Stomach (tissue), 9 donors: Measurements from ENCODE around the gene PMEPA1. TPM values are rescaled to one million over a fixed set of nuclear protein-coding genes. Genes with fewer than 3 reads are reported as not detected.
A peak's percentile ranks its signal among the peaks of the same experiment; 100 is the strongest.

ENCODE experiments used
- DNase-seq, 2 donors: peaks; one replicate each; pipeline versions ENCODE4 v3.0.0 to v3.0.0-alpha.2; 2013 to 2019
- H3K27ac ChIP-seq, 5 donors: fragments of 200-600 bp in 4 of 5; sonication (generic) in 4 of 5; one replicate each; pipeline ENCODE4 v1.5.1; 2013 to 2019; ENCODE audit warnings: mild to moderate bottlenecking in 1 of 5, moderate library complexity in 1 of 5
- H3K27me3 ChIP-seq, 3 donors: fragments of 200-600 bp; sonication (generic); one replicate each; pipeline ENCODE4 v1.5.1; 2017 to 2019; ENCODE audit warnings: mixed run types in 1 of 3
- H3K36me3 ChIP-seq, 4 donors: fragments of 200-600 bp; sonication (generic); 1 replicate in 3 of 4; 2 replicates in 1 of 4; pipeline ENCODE4 v1.5.1; 2016 to 2019
- H3K4me1 ChIP-seq, 4 donors: fragments of 200-600 bp; sonication (generic); one replicate each; pipeline ENCODE4 v1.5.1; 2016 to 2019
- H3K4me3 ChIP-seq, 4 donors: fragments of 200-600 bp; sonication (generic) in 3 of 4; one replicate each; pipeline ENCODE4 v1.5.1; 2016 to 2019; ENCODE audit warnings: mild to moderate bottlenecking in 1 of 4
- H3K9me3 ChIP-seq, 4 donors: fragments of 200-600 bp; sonication (generic); one replicate each; pipeline ENCODE4 v1.5.1; 2016 to 2019
- CTCF ChIP-seq, 7 experiments: fragments of 450-650 bp in 4 of 7; fragments of 200-600 bp in 3 of 7; sonication (generic) in 3 of 7; IDR thresholded peaks; one replicate each; pipeline ENCODE4 v1.5.1; 2016 to 2019; ENCODE audit warnings: antibody characterized with exemption in 7 of 7, control low read depth in 2 of 7, mild to moderate bottlenecking in 1 of 7
- EP300 ChIP-seq: sonication (generic); formaldehyde crosslinking; IDR thresholded peaks from one replicate; pipeline ENCODE4 v1.6.1; 2017; ENCODE audit warnings: antibody characterized with exemption
- POLR2A ChIP-seq, 4 donors: fragments of 450-650 bp; IDR thresholded peaks; one replicate each; pipeline ENCODE4 v1.6.1; 2016; ENCODE audit warnings: antibody characterized with exemption in 4 of 4, control low read depth in 2 of 4, mild to moderate bottlenecking in 1 of 4, moderate library complexity in 1 of 4
- POLR2AphosphoS5 ChIP-seq, 3 donors: sonication (generic); formaldehyde crosslinking; IDR thresholded peaks; one replicate each; pipeline ENCODE4 v1.6.1; 2016; ENCODE audit warnings: antibody characterized with exemption in 3 of 3
- whole genome bisulfite sequencing, 5 donors: extraction: QIAGEN DNeasy Blood & Tissue Kit in 3 of 5; methylation state at CpG; one replicate each; pipeline versions ENCODE4 v1.1.5 to v1.1.7; 2013 to 2018; 5-methylcytosine and 5-hydroxymethylcytosine counted together
- intact Hi-C: fragments of 100-400 bp; cut with DNase I; formaldehyde crosslinking; loops from one replicate; pipeline ENCODE4 v1.15.1; 2023; ENCODE audit warnings: low total_unique reads
- polyA plus RNA-seq, 3 donors: library from polyadenylated mRNA; stranded (reverse); fragments of 200-250 nt; gene quantifications; one replicate each; pipeline ENCODE4 v1.2.3, GENCODE V29; 2013
- total RNA-seq, 5 donors: library from RNA; depleted of rRNA; stranded (reverse); fragments of >200 nt; gene quantifications; one replicate each; pipeline versions ENCODE4 v1.1.0 to v1.2.3, GENCODE V29; 2014 to 2016
- donor health status: healthy with polysubstance abuse.
- donor health status: Bipolar disorder and iron deficiency.
- donor health status: healthy.

PMEPA1 gene
- total and polyA plus RNA-seq, 8 donors, result 5.3 to 17.2 (median 8.0) TPM; not detected in 1

- H3K36me3 ChIP-seq, result no peaks in the 10 kb centered on the region
- peak overlapping the region in 2 of 5 donors; percentile 93 for H3K27ac ChIP-seq
- H3K4me1 ChIP-seq, result peaks cover 27 to 77% (median 52%) of the 10 kb centered on the region in 4 donors
- H3K9me3 ChIP-seq, result no peaks in the 10 kb centered on the region
- DNase-seq, result no peak
- WGBS, 5 donors, result 60 to 72% (median 65%) methylated on average over 7 of the region's 7 CpGs
- TF ChIP-seq EP300 (no peak), POLR2AphosphoS5 (IDR thresholded peaks at IDR 0.05) (no peak), CTCF (IDR thresholded peaks at IDR 0.05) (no peak), POLR2A (IDR thresholded peaks at IDR 0.05) (no peak)
- intact Hi-C loops, result no loop called here
- H3K27me3 ChIP-seq, result no peaks in the 10 kb centered on the region
- H3K4me3 ChIP-seq, result no peak overlapping the region
Measured at GRCh38 chr20:57711826-57712225, 2.0 kb upstream of the PMEPA1 start.

GRCh38 chr20:57711311-57711712 is 1.5 kb upstream of the PMEPA1 start:
- intact Hi-C loops, result no loop called here
- peak overlapping the region; percentile 3 to 93 (median 93) for H3K27ac ChIP-seq

GRCh38 chr20:57710841-57711240 is 1.0 kb upstream of the PMEPA1 start:
- DNase-seq, result peak in 1 of 2 donors; percentile 33
- Histone ChIP-seq H3K27ac (peak overlapping the region in 4 of 5 donors; percentile 93), H3K4me1 (peaks cover 27 to 71% (median 49%) of the 10 kb centered on the region in 4 donors), H3K4me3 (peak overlapping the region; percentile 58 to 78 (median 72)), H3K36me3 (no peaks in the 10 kb centered on the region), H3K27me3 (no peaks in the 10 kb centered on the region), H3K9me3 (no peaks in the 10 kb centered on the region)
- WGBS, 5 donors, result 12 to 38% (median 16%) methylated on average over 6 of the region's 6 CpGs
- TF ChIP-seq POLR2A (IDR thresholded peaks at IDR 0.05), result no peak
- no peak for TF ChIP-seq EP300
- TF ChIP-seq CTCF (IDR thresholded peaks at IDR 0.05), result no peak
- intact Hi-C loops, result no loop called here

More at GRCh38 chr20:57711311-57711712, 1.5 kb upstream of the PMEPA1 start:
- no peak for TF ChIP-seq POLR2A (IDR thresholded peaks at IDR 0.05)
- no peak for TF ChIP-seq POLR2AphosphoS5 (IDR thresholded peaks at IDR 0.05)
- no peak for TF ChIP-seq EP300
- TF ChIP-seq CTCF (IDR thresholded peaks at IDR 0.05), result no peak
- no peaks in the 10 kb centered on the region for H3K27me3 ChIP-seq
- peak in 1 of 2 donors; percentile 25 for DNase-seq
- H3K36me3 ChIP-seq, result no peaks in the 10 kb centered on the region
- no peaks in the 10 kb centered on the region for H3K9me3 ChIP-seq
- H3K4me1 ChIP-seq, result peaks cover 27 to 72% (median 50%) of the 10 kb centered on the region in 4 donors
- WGBS, 5 donors, result 63 to 79% (median 71%) methylated on average over 6 to 8 of the region's 8 CpGs
- H3K4me3 ChIP-seq, result peak overlapping the region in 1 of 4 donors; percentile 78

- no peaks in the 10 kb centered on the region for H3K27me3 ChIP-seq
- 2 to 5% (median 3%) methylated on average over 13 to 108 of the region's 108 CpGs for WGBS, 5 donors
- intact Hi-C loops, result no loop called here
Measured at GRCh38 chr20:57708694-57709673, 831 bp downstream of the PMEPA1 start.

More at GRCh38 chr20:57708694-57709673, 831 bp downstream of the PMEPA1 start:
- H3K27ac ChIP-seq, result peak overlapping the region; percentile 32 to 93 (median 72)
- H3K4me1 ChIP-seq, result peaks cover 27 to 67% (median 45%) of the 10 kb centered on the region in 4 donors
- H3K4me3 ChIP-seq, result peak overlapping the region; percentile 58 to 78 (median 72)
- H3K9me3 ChIP-seq, result no peaks in the 10 kb centered on the region
- DNase-seq, result peak in 1 of 2 donors; percentile 67
- no peak for TF ChIP-seq CTCF (IDR thresholded peaks at IDR 0.05)
- no peak for TF ChIP-seq POLR2AphosphoS5 (IDR thresholded peaks at IDR 0.05)
- TF ChIP-seq POLR2A (IDR thresholded peaks at IDR 0.05), result no peak
- no peak for TF ChIP-seq EP300
- H3K36me3 ChIP-seq, result no peaks in the 10 kb centered on the region
